H1 (cell line): ENCODE measurements around the gene MIA3. TPM values are rescaled to one million over a fixed set of nuclear protein-coding genes. Genes with fewer than 3 reads are reported as not detected.

Experiments used
- BRCA1 ChIP-seq: IDR thresholded peaks from 2 replicates; pipeline ENCODE4 v1.6.1; 2012; ENCODE audit warnings: low read depth, low read length, improper control_type of control experiment
- E2F6 ChIP-seq: IDR thresholded peaks from 2 replicates; pipeline ENCODE4 v1.6.1; 2012; ENCODE audit warnings: inconsistent platforms
- GTF2F1 ChIP-seq: IDR thresholded peaks from 2 replicates; pipeline ENCODE4 v1.6.1; 2012; ENCODE audit warnings: low read depth, low read length, improper control_type of control experiment, borderline replicate concordance
- HDAC6 ChIP-seq: IDR thresholded peaks from one replicate; pipeline ENCODE4 v1.7.1; 2012; ENCODE audit warnings: low read depth, mild to moderate bottlenecking, inconsistent platforms, low read length, moderate library complexity
- RXRA ChIP-seq: IDR thresholded peaks from 2 replicates; pipeline ENCODE4 v1.6.1; 2011; ENCODE audit warnings: low read depth, mild to moderate bottlenecking, low read length, moderate library complexity; ENCODE audit not compliant: insufficient read depth
- USF2 ChIP-seq: IDR thresholded peaks from 2 replicates; pipeline ENCODE4 v1.6.1; 2011; ENCODE audit warnings: low read length, improper control_type of control experiment
- polyA plus RNA-seq, 7 experiments: library from polyadenylated mRNA; depleted of rRNA in 3 of 7; stranded (reverse) in 5 of 7; unstranded in 2 of 7; fragments of >200 nt in 5 of 7; fragments of 200-250 nt in 2 of 7; gene quantifications; 1 replicate in 5 of 7; 2 replicates in 1 of 7; 4 replicates in 1 of 7; pipeline versions ENCODE4 v1.2.1 to v1.2.3, GENCODE V29; 2011 to 2013; ENCODE audit warnings: missing spikeins in 2 of 7, mixed read lengths in 2 of 7
- total RNA-seq: library from RNA; stranded (reverse); fragmentation: NEBNext Ultra II Directional; extraction: Animal tissue kit (Norgen Biotek cat#: 25700); gene quantifications from 2 replicates; pipeline ENCODE4 v1.2.1, GENCODE V29; 2021

The MIA3 gene
- total and polyA plus RNA-seq, 2 of the 8 experiments (the other 6 are each of a cell fraction or from before 2014, with no cell fraction given): 69.0 to 105 TPM

GRCh38 chr1:222653178-222653827, 35.4 kb downstream of the MIA3 start (continued):
- TF ChIP-seq GTF2F1: no peak
- TF ChIP-seq BRCA1: no peak
- no peak for TF ChIP-seq E2F6
- TF ChIP-seq HDAC6: no peak
- TF ChIP-seq RXRA: no peak
- no peak for TF ChIP-seq USF2
